Left cardiac atrium (tissue), 4 donors: ENCODE data around the gene SF3B3. TPM values are rescaled to one million over a fixed set of nuclear protein-coding genes. Genes with fewer than 3 reads are reported as not detected.
"Not testable (repeated sequence)": the region's sequence is repeated elsewhere in the genome, so short reads cannot be mapped to it uniquely, and the experiment has no call there.

Source experiments
- ATAC-seq, 2 donors: fragments of 200-7000 bp; cut with Tn5 transposase; one replicate each; pipeline ENCODE4 v1.9.1; 2020; ENCODE audit warnings: mild to moderate bottlenecking in 2 of 2, moderate library complexity in 2 of 2
- DNase-seq: peaks from one replicate; pipeline ENCODE4 v3.0.0-alpha.2; 2020
- intact Hi-C, 2 donors: fragments of 100-400 bp; cut with DNase I; formaldehyde crosslinking; loops; one replicate each; pipeline versions ENCODE4 v1.14.1 to v1.15.1; 2022 to 2023
- total RNA-seq, 2 donors: library from RNA; stranded (reverse); fragmentation: NEBNext Ultra II Directional; extraction: Animal tissue kit (Norgen Biotek cat#: 25700); gene quantifications; one replicate each; pipeline ENCODE4 v1.2.1, GENCODE V29; 2021
- donor health status: DM: no; HTN: yes; CAD: no.
- donor health status: DM: no; HTN: yes; CAD: no; lungs with severe emphysema.
- donor health status: DM: yes; HTN: yes; CAD: no.
- donor health status: Dilated cardiomyopathy.

SF3B3 gene
- total RNA-seq, 2 donors from 2014 or later, result 119 to 165 TPM

DNA sequence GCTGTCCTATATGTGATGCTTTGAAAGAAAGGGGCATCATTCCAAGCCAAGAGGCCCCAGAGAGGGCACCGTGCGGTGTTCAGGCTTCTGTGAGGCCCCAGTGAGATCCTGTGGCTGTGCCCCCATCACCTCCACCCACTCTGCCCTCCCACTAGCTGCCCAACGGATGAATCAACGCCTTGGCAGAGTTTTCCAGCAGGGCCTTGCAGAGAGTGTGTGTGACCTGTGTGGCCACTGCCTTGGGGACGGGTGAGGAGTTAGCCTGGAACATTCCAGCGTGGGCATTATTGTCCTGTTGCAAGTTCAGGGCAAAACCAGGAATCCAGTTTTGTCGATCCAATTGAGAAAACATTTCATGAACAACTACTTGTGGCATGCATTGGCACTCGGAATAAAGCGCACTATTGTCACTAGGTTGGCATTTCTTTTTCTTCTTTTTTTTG is 53.7 kb downstream of the SF3B3 start:
- DNase-seq (no peak), ATAC-seq (peak; percentile 12 to 60)
- intact Hi-C loops, result no loop called here

DNA sequence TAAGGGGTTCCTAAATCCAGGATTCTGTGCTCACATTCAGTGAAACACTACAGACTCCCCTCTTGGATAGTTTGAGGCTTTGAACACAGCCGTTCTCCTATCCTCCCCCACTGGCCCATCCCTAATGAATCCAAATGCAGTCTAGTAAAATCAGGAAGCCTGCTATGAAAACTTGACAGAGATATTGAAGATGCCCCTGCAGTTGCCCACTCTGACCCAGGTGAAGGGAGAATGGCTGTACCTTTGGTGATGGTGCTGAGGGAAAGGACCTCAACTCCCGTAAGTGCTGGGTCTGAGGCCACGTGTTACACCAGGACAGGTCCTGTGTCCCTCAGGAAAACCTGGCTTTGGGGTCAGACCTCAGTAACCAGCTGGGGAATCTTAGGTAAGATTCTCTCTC is 54.4 kb downstream of the SF3B3 start:
- no peak for ATAC-seq
- intact Hi-C loops, result no loop called here
- no peak for DNase-seq

DNA sequence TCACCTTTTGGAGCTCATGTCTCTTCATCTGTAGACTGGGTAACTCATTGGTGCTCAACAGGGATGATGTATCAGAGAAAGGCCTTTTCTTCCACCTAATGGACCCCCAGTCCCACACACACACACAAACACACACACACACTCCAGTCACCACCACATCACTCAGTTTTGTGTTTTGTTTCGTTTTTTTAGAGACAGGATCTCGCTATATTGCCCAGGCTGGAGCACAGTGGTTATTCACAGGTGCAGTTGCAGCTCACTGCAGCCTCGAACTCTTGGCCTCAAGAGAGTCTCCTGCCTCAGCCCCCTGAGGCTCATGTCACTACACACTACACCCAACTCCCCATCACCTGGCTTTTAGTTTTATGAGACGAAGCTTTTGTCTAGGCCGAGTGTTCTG is 55.6 kb downstream of the SF3B3 start:
- intact Hi-C loops, result no loop called here
- no peak for DNase-seq

DNA sequence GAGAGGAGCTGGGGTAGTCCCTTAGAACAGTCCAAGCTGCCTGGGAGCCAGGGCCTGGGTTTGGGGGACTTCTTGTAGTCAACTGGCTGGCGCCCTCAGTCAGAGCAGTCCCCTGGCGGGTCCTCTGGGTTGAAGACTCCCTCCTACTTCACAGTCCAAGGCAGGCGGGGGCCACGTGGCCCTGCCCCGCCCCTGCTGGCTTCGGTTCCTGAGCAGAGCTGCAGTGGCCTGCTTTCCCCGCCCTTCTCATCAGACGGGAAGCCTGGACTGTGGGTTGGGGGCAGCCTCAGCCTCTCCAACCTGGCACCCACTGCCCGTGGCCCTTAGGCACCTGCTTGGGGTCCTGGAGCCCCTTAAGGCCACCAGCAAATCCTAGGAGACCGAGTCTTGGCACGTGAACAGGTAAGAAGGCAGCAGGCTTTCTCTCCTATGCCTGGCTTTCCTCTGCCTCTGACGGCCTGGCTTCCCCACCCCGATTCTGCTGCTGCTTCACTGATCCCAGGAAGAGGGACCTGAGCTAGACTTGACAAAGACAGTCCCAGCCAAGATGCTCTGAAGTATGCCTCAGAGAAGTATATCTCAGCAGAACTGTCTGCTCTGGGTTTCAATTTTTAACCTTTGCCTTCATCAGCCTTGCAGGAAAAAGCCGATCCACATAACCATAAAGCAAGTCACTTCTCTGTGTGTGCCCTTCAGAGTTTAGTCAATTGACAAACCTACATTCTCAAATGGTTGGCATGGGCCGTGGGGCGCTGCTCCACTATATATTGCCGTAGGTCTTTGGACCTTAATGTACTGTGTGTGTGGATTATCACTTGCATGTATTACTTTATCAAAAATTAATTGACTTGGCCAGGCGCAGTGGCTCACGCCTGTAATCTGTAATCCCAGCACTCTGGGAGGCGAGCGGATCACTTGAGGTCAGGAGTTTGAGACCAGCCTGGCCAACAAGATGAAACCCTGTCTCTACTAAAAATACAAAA is 56.3 kb downstream of the SF3B3 start:
- peak; percentile 61 to 76 for ATAC-seq
- intact Hi-C loops, result no loop called here

More for the DNA sequence above, 55.6 kb downstream of the SF3B3 start:
- no peak for ATAC-seq

DNA sequence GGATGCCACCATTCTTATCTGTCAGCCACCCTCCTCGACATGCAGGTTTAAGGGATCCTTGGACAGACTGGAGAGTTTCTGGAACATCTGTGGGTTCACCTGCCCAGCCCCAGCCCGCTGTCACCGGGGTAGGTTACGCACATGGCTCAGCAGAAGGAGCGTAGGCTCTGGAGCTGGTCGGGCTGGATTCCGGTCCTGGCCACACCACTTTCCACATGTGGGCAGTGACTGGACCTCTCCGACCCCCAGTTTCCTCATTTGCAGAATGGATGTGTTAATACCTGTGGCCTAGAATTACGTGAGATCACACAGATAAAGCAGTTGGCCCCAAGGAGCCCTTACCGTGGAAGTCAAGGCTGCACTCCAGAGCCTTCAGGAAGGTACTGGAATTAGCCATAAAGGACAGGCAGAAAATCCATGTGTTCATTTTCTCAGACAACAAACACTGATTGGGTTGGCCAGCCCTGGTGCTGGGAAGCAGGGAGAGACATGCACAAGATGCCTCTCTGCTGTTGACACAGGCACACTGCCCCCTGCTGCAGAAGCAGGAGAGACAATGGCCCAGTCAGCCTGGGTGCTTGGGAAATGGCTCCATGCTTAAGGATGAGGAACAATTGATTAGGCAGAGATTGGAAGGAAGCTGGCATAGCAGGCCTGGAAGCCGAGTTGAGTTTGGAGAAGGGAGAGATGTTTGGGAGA is 58.8 kb downstream of the SF3B3 start:
- ATAC-seq (no peak), DNase-seq (no peak)
- intact Hi-C loops, result no loop called here

More for the DNA sequence above, 56.3 kb downstream of the SF3B3 start:
- DNase-seq, result peak; percentile 62

DNA sequence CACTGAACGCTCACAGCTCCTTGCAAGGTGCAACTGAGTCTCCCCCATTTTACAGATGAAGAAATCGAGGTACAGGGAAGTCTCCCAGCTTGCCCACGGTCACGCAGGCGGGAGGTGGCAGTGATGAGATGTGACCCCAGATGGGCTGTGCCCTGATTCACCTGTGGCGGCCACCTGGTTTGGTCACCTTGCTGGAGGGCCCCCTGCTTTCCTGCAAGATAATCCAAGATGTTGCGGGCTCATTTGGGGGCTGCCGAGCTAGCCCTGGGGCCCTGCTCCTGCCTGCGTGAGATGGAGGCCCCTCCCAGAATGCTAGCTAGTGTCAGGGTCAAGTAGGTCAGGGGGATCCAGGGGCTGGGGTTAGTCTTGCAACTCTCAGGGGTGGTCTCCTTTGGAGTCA is 63.1 kb downstream of the SF3B3 start:
- no peak for DNase-seq
- no peak for ATAC-seq
- intact Hi-C loops, result no loop called here

DNA sequence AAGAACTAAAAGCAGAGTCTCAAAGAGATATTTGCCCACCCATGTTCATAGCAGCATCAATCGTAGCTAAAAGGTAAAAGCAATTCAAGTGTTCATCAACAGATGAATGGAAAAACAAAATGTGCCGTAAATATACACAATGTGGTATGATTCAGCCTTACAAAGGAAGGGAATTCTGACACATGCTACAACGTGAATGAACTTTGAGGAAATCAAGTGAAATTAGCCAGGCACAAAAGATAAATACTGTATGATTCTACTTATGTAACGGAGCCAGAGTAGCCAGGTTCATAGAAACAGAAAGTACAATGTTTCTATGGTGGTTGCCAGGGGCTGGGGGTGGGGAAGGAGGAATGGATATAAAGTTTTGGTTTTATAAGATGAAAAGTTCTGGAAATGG is 64.9 kb downstream of the SF3B3 start:
- no peak for ATAC-seq

DNA sequence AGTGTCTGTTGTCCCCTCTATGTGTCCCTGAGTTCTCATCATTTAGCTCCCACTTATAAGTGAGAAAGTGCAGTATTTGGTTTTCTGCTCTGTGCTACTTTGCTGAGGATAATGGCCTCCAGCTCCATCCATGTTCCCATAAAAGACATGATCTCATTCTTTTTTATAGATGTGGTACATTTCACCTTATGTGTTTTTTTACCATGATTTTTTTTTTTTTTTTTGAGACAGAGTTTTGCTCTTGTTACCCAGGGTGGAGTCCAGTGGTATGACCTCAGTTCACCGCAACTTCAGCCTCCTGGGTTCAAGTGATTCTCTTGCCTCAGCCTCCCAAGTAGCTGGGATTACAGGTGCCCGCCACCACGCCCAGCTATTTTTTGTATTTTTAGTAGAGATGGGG is 65.8 kb downstream of the SF3B3 start:
- DNase-seq, intact Hi-C loops, ATAC-seq: not testable (repeated sequence)

More for the DNA sequence above, 64.9 kb downstream of the SF3B3 start:
- no peak for DNase-seq
- intact Hi-C loops, result no loop called here

DNA sequence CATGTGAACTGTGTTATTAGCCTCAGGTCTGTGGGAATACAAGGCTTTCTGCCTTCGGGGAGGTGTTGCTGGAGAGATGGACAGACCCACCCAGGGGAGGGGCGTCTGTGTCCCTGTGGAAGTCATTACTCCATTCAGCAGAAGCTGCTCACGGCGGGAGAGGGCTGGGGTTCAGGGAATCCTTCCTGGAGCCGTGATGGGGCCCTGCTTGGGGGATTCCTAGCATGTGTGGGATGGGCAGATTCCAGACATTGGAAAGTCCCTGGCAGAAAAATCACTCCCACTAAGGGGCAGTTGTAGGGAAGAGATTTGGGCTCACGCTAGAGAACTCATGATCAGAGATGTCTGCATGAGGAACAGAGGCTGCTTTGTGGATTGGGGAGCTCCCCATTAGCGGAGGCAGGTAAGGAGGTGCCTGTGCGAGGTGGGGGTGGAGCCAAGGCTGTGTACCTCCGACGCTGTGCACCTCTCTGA is 66.4 kb downstream of the SF3B3 start:
- intact Hi-C loops, result no loop called here
- ATAC-seq (peak; percentile 45 to 48), DNase-seq (no peak)

DNA sequence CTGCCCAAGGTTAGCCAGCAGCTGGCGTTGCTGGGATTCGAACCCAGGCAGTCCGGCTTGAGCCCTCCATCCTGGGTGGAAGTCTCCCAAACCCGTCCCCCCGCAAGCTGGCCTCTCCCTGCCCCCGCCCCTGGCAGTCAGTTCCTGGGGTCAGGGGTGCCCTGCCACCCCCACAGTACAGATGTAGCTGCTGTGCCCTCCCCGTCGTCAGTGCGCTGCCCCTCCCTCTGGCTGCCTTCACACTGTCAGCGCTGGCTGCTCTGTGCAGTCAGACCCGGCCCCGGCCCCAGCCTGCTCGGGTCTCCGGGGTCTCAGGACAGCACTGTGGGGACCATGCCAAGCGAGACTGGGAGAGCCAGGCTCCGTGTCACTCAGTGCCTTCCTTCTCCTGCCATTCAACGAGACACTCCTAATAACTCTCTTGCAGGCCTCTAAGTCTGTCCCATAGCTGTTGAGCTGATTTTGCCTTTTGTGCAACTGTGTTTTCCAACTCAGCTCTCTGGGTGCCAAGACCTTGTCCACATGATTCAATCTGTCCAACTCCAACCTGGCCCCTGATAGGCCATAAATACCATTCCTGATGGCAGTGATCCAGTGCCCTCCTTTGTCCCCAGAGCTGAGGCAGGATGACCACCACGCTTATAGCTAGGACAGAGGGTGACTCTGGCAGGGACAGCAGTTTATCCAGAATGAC is 67.3 kb downstream of the SF3B3 start:
- DNase-seq, result no peak
- intact Hi-C loops, result no loop called here
- ATAC-seq, result peak; percentile 24 to 45

DNA sequence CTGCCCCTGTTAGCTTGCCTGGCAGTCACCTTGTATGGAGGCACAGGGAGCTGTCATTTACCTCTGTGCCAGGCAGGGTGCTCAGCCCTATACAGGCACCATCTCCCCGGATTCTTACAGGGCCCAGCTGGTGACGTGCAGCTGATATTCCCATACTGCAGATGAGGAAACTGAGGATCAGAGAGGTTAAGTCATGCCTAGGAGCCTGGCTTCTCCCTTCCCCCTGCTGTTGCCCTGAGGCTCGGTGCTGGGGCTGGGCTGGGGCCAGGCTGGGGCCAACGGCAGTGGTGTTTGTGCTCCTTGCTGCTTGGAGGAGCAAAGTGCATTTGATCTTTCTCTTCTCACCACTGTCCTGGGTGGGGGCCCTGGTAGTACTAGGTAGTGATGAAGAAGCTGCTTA is 68.0 kb downstream of the SF3B3 start:
- intact Hi-C loops, result no loop called here
- peak in 1 of 2 donors; percentile 8 for ATAC-seq
- no peak for DNase-seq

DNA sequence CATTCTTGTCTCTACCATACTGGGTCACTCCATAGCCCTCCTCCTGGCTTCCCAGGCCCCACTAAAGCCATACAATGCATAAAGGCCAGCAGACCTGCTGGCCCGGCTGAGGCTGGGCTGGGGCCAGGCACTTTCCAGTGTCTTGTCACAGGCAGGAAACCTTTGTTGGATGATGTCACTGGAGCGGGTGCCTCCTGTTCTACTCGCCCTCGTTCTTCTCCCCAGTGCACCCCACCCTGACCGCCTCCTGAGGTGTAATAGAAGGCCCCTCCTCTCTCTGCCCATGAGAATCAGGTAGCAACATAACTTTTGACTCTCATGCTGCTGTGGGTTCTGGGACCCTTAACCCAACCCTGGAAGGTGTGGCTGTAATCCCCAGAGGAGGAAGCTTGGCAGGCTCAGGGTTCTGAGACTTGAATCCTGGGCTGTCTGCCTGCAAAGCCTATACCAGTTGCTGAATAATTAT is 68.5 kb downstream of the SF3B3 start:
- ATAC-seq (peak; percentile 36 to 60), DNase-seq (peak; percentile 58)
- intact Hi-C loops, result no loop called here

DNA sequence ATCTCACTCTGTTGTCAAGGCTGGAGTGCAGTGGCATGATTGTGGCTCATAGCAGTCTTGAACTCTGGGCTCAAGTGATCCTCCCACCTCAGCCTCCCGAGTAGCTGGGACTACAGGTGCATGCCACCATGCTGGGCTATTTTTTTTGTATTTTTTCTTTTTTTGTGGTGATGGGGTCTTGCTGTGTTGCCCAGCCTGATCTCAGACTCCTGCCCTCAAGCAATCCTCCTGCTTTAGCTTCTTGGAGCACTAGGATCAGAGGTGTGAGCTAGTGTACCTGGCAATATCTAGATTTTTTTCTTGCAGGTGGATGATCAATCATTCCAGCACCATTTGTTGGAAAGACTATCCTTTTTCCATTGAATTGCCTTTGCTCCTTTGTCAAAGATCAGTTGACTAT is 69.9 kb downstream of the SF3B3 start:
- ATAC-seq, result no peak
- no peak for DNase-seq
- intact Hi-C loops, result no loop called here

DNA sequence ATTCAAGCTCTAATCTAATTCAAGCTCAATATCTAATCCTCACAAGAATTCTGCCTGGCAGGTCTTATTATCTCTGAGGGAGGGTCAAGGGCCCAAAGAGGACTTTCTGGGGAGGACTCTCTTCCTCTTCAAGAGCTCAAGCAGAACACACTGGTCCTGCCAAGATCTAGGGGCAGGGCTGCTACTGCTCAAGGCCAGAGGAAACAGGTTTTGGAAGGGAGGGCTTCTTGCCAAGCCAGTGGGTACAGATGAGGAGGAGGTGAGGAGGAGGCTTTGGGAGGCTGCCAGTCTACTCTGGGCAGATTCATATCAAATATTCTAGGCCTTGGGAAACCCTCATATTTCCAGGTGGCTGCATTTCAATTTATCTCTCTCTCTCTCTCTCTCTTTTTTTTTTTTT is 71.0 kb downstream of the SF3B3 start:
- intact Hi-C loops, result no loop called here
- ATAC-seq (peak in 1 of 2 donors; percentile 54), DNase-seq (peak; percentile 66)

DNA sequence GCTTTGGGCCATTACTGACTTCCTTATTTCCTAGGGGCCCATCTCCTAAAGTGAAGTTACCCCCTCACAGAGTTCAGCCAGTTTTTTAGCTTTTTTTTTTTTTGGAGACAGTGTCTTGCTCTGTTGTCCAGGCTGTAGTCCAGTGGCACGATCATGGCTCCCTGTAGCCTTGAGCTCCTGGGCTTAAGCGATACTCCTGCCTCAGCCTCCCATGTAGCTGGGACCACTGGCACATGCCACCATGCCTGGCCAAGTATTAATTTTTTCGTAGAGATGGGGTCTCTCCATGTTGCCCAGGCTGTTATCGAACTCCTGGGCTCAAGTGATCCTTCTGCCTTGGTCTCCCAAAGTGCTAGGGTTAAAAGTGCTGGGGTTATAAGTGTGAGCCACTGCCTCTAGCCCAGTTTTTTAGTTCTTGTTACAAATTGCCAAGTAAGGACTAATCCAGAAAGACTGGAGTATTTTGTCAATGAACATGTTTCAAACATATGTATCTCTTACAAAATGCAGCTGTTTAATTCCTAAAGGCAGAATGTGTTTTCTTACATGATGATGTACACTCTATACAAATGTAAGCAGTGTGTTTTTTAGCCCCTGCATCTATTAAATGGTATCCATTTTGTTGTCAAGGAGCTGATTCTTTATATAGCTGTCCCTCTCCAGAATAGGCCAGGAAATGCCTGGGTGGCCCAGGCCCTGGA is 73.7 kb downstream of the SF3B3 start:
- intact Hi-C loops, result no loop called here
- DNase-seq (no peak), ATAC-seq (no peak)

DNA sequence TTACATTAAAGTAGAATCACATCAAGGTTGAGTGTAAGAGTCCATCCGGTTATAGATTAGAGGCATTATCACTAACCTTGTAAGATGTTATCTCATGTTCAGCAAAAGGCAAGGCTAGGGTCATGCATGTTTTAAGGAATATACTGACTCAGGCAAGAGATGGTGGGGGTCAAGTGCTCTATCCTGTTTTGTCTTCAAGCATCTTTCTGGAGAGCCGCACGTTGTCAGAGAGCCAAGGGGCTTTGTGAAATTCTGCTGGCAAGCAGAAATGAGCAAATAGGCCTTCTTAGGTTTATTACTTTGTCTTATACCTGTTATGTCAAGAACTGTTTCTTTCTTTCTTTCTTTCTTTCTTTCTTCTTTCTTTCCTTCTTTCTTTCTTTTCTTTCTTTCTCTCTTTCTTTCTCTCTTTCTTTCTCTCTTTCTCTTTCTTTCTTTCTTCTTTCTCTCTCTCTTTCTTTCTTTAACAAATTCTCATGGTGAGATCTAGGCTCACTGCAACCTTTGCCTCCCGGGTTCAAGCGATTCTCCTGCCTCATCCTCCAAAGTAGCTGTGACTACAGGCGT is 75.4 kb downstream of the SF3B3 start:
- intact Hi-C loops, result no loop called here
- no peak for ATAC-seq
- DNase-seq, result no peak

DNA sequence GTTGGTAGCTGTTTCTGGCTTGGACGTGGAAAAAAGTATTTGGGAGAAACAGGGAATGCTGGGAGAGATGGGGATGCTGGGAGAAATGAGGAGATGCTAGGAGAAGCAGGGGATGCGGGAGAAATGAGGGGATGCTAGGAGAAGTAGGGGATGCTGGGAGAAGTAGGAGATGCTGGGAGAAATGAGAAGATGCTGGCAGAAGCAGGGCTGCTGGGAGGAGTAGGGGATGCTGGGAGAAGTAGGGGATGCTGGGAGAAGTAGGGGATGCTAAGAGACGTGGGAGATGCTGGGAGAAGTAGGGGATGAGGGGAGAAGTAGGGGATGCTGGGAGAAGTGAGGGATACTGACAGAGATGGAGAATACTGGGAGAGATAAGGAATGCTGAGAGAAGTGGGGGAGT is 77.1 kb downstream of the SF3B3 start:
- no peak for ATAC-seq
- DNase-seq, result no peak
- intact Hi-C loops, result no loop called here
